Measurements from ENCODE around the gene APBB2. TPM values are rescaled to one million over a fixed set of nuclear protein-coding genes. Genes with fewer than 3 reads are reported as not detected.
A peak's percentile ranks its signal among the peaks of the same experiment; 100 is the strongest.

APBB2 gene
- total RNA-seq, 1 experiment from 2014 or later, result 49.0 TPM

DNA sequence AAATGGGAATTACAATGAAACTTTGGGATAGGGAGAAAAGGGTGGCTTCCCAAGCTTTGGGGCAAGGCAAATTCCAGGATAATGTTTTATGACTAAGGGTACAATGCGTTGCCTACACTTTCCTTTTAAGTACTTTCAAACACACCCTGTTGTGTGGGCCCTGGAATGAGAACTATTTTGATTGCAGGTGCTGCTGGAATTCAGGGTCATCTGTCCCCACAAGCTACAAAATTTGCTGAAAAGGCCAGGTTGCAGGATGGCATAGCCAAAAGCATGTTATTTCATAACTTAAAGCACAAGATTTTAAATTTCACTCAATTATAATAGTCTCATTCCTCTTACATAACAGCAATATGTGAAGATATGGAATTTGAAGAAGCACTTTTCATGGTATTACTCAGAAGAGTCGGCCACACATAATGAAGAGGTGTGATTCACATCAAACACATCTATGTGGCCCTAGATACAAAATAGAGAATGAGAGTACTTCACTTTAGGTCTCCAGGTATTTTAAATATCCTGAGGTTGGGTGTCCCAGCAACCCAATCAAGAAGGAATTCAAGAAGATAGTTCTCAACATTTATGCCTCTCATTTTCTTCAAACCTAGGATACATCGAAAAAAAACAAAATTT lies 89.3 kb downstream of the APBB2 start:
- DNase-seq (ENCODE audit: low spot score), result no peak
- Mint-ChIP-seq H3K4me3 (no peak overlapping the region), H3K9me3 (no peaks in the 10 kb centered on the region)

DNA sequence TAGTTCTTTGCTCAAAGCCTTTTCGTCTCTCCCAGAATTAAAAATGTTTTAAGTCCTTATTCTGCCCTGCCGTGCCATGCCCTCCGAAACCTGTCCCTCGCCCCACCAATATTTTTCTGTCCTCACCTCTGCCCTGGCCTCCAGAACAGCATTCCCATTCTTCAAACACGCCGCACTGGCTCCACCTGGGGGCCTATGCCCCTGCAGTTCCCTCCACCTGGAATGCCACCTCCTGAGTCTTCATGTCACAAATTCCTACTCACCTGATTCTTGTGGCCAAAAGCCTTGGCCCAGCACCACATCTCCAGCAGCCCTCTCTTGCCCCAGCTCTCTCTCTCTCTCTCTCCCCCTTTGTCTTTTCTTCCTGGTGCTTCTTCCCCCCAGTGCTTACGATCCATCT lies 91.6 kb downstream of the APBB2 start:
- DNase-seq (ENCODE audit: low spot score) (peak; percentile 60), ATAC-seq (peak; percentile 72)
- ChIA-PET POLR2A (no interaction called here), CTCF (interaction anchor here (1.0 to 2.0 kb wide), 6 partner anchors 9 to 214 kb away, joined by 3 to 7 read pairs (median 4); partner anchors contain the start of gene APBB2)
- TF ChIP-seq ZNF671 (CRISPR knock-in tag; IDR thresholded peaks at IDR 0.05), result no peak
- TF ChIP-seq ZBTB21 (CRISPR knock-in tag; IDR thresholded peaks at IDR 0.05; ENCODE audit: borderline replicate concordance), result no peak
- no peak overlapping the region for H3K4me3 Mint-ChIP-seq
- peaks cover 54% of the 10 kb centered on the region for H3K4me1 Mint-ChIP-seq
- H3K27ac Mint-ChIP-seq, result peak overlapping the region; percentile 75
- no peaks in the 10 kb centered on the region for H3K36me3 Mint-ChIP-seq
- no peaks in the 10 kb centered on the region for H3K27me3 Mint-ChIP-seq (ENCODE audit: low read depth)
- H3K9me3 Mint-ChIP-seq, result no peaks in the 10 kb centered on the region

More for the DNA sequence above, 89.3 kb downstream of the APBB2 start:
- Mint-ChIP-seq H3K27me3 (ENCODE audit: low read depth) (no peaks in the 10 kb centered on the region), H3K27ac (peak overlapping the region; percentile 91), H3K4me1 (peaks cover 53% of the 10 kb centered on the region), H3K36me3 (no peaks in the 10 kb centered on the region)
- ATAC-seq, result peak; percentile 58
- TF ChIP-seq ZNF671 (CRISPR knock-in tag; IDR thresholded peaks at IDR 0.05), result no peak
- no peak for TF ChIP-seq ZNF416 (CRISPR knock-in tag; IDR thresholded peaks at IDR 0.05)
- TF ChIP-seq NFATC4 (CRISPR knock-in tag; IDR thresholded peaks at IDR 0.05), result no peak
- no peak for TF ChIP-seq GRHL2 (CRISPR knock-in tag; IDR thresholded peaks at IDR 0.05; ENCODE audit: insufficient replicate concordance, severe bottlenecking)
- TF ChIP-seq, protein P1, sequence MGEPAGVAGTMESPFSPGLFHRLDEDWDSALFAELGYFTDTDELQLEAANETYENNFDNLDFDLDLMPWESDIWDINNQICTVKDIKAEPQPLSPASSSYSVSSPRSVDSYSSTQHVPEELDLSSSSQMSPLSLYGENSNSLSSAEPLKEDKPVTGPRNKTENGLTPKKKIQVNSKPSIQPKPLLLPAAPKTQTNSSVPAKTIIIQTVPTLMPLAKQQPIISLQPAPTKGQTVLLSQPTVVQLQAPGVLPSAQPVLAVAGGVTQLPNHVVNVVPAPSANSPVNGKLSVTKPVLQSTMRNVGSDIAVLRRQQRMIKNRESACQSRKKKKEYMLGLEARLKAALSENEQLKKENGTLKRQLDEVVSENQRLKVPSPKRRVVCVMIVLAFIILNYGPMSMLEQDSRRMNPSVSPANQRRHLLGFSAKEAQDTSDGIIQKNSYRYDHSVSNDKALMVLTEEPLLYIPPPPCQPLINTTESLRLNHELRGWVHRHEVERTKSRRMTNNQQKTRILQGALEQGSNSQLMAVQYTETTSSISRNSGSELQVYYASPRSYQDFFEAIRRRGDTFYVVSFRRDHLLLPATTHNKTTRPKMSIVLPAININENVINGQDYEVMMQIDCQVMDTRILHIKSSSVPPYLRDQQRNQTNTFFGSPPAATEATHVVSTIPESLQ (CRISPR knock-in tag; IDR thresholded peaks at IDR 0.05), result no peak
- TF ChIP-seq JUN (CRISPR knock-in tag; IDR thresholded peaks at IDR 0.05), result no peak
- TF ChIP-seq, protein P2, sequence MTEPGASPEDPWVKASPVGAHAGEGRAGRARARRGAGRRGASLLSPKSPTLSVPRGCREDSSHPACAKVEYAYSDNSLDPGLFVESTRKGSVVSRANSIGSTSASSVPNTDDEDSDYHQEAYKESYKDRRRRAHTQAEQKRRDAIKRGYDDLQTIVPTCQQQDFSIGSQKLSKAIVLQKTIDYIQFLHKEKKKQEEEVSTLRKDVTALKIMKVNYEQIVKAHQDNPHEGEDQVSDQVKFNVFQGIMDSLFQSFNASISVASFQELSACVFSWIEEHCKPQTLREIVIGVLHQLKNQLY (CRISPR knock-in tag; IDR thresholded peaks at IDR 0.05), result no peak
- TF ChIP-seq, protein P3, sequence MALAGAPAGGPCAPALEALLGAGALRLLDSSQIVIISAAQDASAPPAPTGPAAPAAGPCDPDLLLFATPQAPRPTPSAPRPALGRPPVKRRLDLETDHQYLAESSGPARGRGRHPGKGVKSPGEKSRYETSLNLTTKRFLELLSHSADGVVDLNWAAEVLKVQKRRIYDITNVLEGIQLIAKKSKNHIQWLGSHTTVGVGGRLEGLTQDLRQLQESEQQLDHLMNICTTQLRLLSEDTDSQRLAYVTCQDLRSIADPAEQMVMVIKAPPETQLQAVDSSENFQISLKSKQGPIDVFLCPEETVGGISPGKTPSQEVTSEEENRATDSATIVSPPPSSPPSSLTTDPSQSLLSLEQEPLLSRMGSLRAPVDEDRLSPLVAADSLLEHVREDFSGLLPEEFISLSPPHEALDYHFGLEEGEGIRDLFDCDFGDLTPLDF (CRISPR knock-in tag; IDR thresholded peaks at IDR 0.05), result no peak
- TF ChIP-seq, protein P4, sequence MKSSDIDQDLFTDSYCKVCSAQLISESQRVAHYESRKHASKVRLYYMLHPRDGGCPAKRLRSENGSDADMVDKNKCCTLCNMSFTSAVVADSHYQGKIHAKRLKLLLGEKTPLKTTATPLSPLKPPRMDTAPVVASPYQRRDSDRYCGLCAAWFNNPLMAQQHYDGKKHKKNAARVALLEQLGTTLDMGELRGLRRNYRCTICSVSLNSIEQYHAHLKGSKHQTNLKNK (CRISPR knock-in tag; IDR thresholded peaks at IDR 0.05), result no peak
- TF ChIP-seq, protein P5, sequence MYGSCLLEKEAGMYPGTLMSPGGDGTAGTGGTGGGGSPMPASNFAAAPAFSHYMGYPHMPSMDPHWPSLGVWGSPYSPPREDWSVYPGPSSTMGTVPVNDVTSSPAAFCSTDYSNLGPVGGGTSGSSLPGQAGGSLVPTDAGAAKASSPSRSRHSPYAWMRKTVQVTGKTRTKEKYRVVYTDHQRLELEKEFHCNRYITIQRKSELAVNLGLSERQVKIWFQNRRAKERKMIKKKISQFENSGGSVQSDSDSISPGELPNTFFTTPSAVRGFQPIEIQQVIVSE (CRISPR knock-in tag; IDR thresholded peaks at IDR 0.05; ENCODE audit: borderline replicate concordance), result no peak
- TF ChIP-seq SOX15 (CRISPR knock-in tag; IDR thresholded peaks at IDR 0.05), result no peak
- TF ChIP-seq, protein P6, sequence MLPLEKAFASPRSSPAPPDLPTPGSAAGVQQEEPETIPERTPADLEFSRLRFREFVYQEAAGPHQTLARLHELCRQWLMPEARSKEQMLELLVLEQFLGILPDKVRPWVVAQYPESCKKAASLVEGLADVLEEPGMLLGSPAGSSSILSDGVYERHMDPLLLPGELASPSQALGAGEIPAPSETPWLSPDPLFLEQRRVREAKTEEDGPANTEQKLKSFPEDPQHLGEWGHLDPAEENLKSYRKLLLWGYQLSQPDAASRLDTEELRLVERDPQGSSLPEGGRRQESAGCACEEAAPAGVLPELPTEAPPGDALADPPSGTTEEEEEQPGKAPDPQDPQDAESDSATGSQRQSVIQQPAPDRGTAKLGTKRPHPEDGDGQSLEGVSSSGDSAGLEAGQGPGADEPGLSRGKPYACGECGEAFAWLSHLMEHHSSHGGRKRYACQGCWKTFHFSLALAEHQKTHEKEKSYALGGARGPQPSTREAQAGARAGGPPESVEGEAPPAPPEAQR (CRISPR knock-in tag; IDR thresholded peaks at IDR 0.05), result no peak
- TF ChIP-seq RELA (CRISPR knock-in tag; IDR thresholded peaks at IDR 0.05; ENCODE audit: borderline replicate concordance), result no peak
- no peak for TF ChIP-seq CREM (CRISPR knock-in tag; IDR thresholded peaks at IDR 0.05)
- no peak for TF ChIP-seq ZNF423 (CRISPR knock-in tag; IDR thresholded peaks at IDR 0.05)
- TF ChIP-seq, protein P7, sequence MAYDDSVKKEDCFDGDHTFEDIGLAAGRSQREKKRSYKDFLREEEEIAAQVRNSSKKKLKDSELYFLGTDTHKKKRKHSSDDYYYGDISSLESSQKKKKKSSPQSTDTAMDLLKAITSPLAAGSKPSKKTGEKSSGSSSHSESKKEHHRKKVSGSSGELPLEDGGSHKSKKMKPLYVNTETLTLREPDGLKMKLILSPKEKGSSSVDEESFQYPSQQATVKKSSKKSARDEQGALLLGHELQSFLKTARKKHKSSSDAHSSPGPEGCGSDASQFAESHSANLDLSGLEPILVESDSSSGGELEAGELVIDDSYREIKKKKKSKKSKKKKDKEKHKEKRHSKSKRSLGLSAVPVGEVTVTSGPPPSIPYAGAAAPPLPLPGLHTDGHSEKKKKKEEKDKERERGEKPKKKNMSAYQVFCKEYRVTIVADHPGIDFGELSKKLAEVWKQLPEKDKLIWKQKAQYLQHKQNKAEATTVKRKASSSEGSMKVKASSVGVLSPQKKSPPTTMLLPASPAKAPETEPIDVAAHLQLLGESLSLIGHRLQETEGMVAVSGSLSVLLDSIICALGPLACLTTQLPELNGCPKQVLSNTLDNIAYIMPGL (CRISPR knock-in tag; IDR thresholded peaks at IDR 0.05), result no peak
- ChIA-PET POLR2A (interaction anchor here (1.0 kb wide), 1 partner anchor 132 kb away, joined by 4 read pairs; the partner anchor contains the start of gene UCHL1), CTCF (interaction anchor here (1.2 to 1.9 kb wide), 4 partner anchors 43 to 200 kb away, joined by 3 to 8 read pairs (median 4); no protein-coding TSS in a partner anchor)
